Measurements from ENCODE around the gene COL4A2.
A peak's percentile ranks its signal among the peaks of the same experiment; 100 is the strongest.
"Not testable (repeated sequence)": the region's sequence is repeated elsewhere in the genome, so short reads cannot be mapped to it uniquely, and the experiment has no call there.

The COL4A2 gene

DNA sequence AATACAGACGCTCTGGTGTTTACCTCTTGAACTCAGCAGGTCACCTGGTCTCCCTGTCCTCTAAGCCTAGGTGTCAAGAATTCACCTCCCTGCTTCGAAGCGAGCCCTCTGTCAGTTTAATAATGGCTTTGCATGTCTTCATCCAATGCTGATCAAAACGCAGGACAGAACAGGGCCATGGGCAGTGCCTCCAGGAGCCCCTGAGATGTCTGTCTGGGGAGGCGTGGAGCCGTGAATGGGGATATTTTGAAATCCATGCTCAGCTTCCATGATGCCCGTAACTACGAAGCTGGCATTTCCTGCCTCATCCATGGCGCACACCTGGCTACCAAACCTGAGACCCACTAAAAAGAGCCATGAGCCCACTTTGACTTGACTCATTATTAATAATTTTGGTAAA is 140.7 kb downstream of the COL4A2 start:
- Histone ChIP-seq H3K27ac (ENCODE audit: low read depth, low read length) (peak overlapping the region; percentile 36; the same call in 1 of the 2 replicates), H2AFZ (ENCODE audit: low read length, unreplicated experiment) (no peak overlapping the region)

GRCh38 chr13:110448230-110448629 is 141.1 kb downstream of the COL4A2 start:
- Histone ChIP-seq H3K36me3 (ENCODE audit: insufficient read depth, low read length) (no peaks in the 10 kb centered on the region), H3K79me2 (ENCODE audit: control insufficient read depth, insufficient read depth, low read length, unreplicated experiment) (no peaks in the 10 kb centered on the region), H3K27ac (ENCODE audit: low read depth, low read length) (peak overlapping the region; percentile 36; the same call in 1 of the 2 replicates), H3K27me3 (ENCODE audit: insufficient read depth, low read length) (no peaks in the 10 kb centered on the region), H3K4me1 (ENCODE audit: control insufficient read depth, insufficient read depth, low read length, unreplicated experiment) (peaks cover 31% of the 10 kb centered on the region), H2AFZ (ENCODE audit: low read length, unreplicated experiment) (no peak overlapping the region), H3K4me3 (ENCODE audit: low read depth, low read length) (no peak overlapping the region)

More for the DNA sequence above, 140.7 kb downstream of the COL4A2 start:
- Histone ChIP-seq H3K4me1 (ENCODE audit: control insufficient read depth, insufficient read depth, low read length, unreplicated experiment) (peaks cover 35% of the 10 kb centered on the region), H3K4me3 (ENCODE audit: low read depth, low read length) (no peak overlapping the region), H3K27me3 (ENCODE audit: insufficient read depth, low read length) (no peaks in the 10 kb centered on the region), H3K36me3 (ENCODE audit: insufficient read depth, low read length) (no peaks in the 10 kb centered on the region), H3K79me2 (ENCODE audit: control insufficient read depth, insufficient read depth, low read length, unreplicated experiment) (no peaks in the 10 kb centered on the region)

GRCh38 chr13:110448677-110449076 is 141.6 kb downstream of the COL4A2 start:
- H3K79me2 ChIP-seq (ENCODE audit: control insufficient read depth, insufficient read depth, low read length, unreplicated experiment): no peaks in the 10 kb centered on the region
- H3K4me3 ChIP-seq (ENCODE audit: low read depth, low read length): no peak overlapping the region
- H2AFZ ChIP-seq (ENCODE audit: low read length, unreplicated experiment): no peak overlapping the region
- no peaks in the 10 kb centered on the region for H3K27me3 ChIP-seq (ENCODE audit: insufficient read depth, low read length)
- H3K27ac ChIP-seq (ENCODE audit: low read depth, low read length): peak overlapping the region; percentile 36; the same call in 1 of the 2 replicates
- H3K36me3 ChIP-seq (ENCODE audit: insufficient read depth, low read length): no peaks in the 10 kb centered on the region
- peaks cover 28% of the 10 kb centered on the region for H3K4me1 ChIP-seq (ENCODE audit: control insufficient read depth, insufficient read depth, low read length, unreplicated experiment)

DNA sequence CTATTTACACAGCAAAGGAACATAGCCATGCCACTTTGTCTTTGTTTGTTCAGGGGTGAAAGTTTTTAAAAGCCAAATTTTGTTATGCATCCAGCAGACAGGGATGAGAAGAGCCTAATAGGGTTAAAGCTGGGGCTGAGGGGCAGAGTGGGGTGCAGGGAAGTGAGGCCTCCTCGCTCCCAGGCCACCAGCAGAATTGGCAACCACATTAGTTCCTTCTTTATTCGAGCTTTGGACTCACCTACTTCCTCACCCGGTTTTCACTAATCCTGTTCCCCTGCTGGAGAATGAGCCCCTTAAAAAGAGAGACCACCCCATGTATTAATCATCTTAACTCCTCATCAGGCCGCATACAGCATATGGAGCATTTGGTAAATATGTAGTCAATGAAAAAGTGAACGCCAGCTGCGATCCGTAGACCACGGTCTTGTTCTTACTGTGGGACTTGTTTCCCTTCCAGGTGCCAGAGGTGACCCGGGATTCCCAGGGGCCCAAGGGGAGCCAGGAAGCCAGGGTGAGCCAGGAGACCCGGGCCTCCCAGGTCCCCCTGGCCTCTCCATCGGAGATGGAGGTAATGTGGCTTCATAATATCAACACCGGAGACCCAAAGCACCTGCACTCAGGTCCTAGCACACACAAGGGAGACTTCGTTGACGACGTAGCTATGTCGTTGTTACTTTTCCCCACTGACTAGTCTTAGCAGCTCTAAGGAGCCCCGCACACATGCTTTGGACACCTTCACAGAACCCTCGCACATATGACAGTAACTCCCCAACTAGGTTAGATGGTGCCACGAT is 142.3 kb downstream of the COL4A2 start:
- H3K4me3 ChIP-seq (ENCODE audit: low read depth, low read length): no peak overlapping the region
- H3K27ac ChIP-seq (ENCODE audit: low read depth, low read length): no peak overlapping the region
- H2AFZ ChIP-seq (ENCODE audit: low read length, unreplicated experiment): no peak overlapping the region
- no peaks in the 10 kb centered on the region for H3K36me3 ChIP-seq (ENCODE audit: insufficient read depth, low read length)
- H3K27me3 ChIP-seq (ENCODE audit: insufficient read depth, low read length): no peaks in the 10 kb centered on the region
- no peaks in the 10 kb centered on the region for H3K79me2 ChIP-seq (ENCODE audit: control insufficient read depth, insufficient read depth, low read length, unreplicated experiment)
- H3K4me1 ChIP-seq (ENCODE audit: control insufficient read depth, insufficient read depth, low read length, unreplicated experiment): peaks cover 21% of the 10 kb centered on the region

GRCh38 chr13:110450016-110450900 is 143.2 kb downstream of the COL4A2 start:
- no peaks in the 10 kb centered on the region for H3K79me2 ChIP-seq (ENCODE audit: control insufficient read depth, insufficient read depth, low read length, unreplicated experiment)
- H3K4me1 ChIP-seq (ENCODE audit: control insufficient read depth, insufficient read depth, low read length, unreplicated experiment): peaks cover 17% of the 10 kb centered on the region
- H3K27me3 ChIP-seq (ENCODE audit: insufficient read depth, low read length): no peaks in the 10 kb centered on the region
- no peak overlapping the region for H2AFZ ChIP-seq (ENCODE audit: low read length, unreplicated experiment)
- no peak overlapping the region for H3K27ac ChIP-seq (ENCODE audit: low read depth, low read length)
- no peaks in the 10 kb centered on the region for H3K36me3 ChIP-seq (ENCODE audit: insufficient read depth, low read length)
- H3K4me3 ChIP-seq (ENCODE audit: low read depth, low read length): no peak overlapping the region

GRCh38 chr13:110450941-110451730 is 144.1 kb downstream of the COL4A2 start:
- no peaks in the 10 kb centered on the region for H3K27me3 ChIP-seq (ENCODE audit: insufficient read depth, low read length)
- no peak overlapping the region for H3K27ac ChIP-seq (ENCODE audit: low read depth, low read length)
- H3K4me1 ChIP-seq (ENCODE audit: control insufficient read depth, insufficient read depth, low read length, unreplicated experiment): peaks cover 11% of the 10 kb centered on the region

GRCh38 chr13:110453091-110453490 is 146.0 kb downstream of the COL4A2 start:
- H3K4me1 ChIP-seq (ENCODE audit: control insufficient read depth, insufficient read depth, low read length, unreplicated experiment); H3K79me2 ChIP-seq (ENCODE audit: control insufficient read depth, insufficient read depth, low read length, unreplicated experiment); H3K27ac ChIP-seq (ENCODE audit: low read depth, low read length); H3K36me3 ChIP-seq (ENCODE audit: insufficient read depth, low read length); H3K4me3 ChIP-seq (ENCODE audit: low read depth, low read length); H3K27me3 ChIP-seq (ENCODE audit: insufficient read depth, low read length); H2AFZ ChIP-seq (ENCODE audit: low read length, unreplicated experiment): not testable (repeated sequence)

More at GRCh38 chr13:110450941-110451730, 144.1 kb downstream of the COL4A2 start:
- Histone ChIP-seq H3K79me2 (ENCODE audit: control insufficient read depth, insufficient read depth, low read length, unreplicated experiment) (no peaks in the 10 kb centered on the region), H3K36me3 (ENCODE audit: insufficient read depth, low read length) (no peaks in the 10 kb centered on the region), H3K4me3 (ENCODE audit: low read depth, low read length) (no peak overlapping the region), H2AFZ (ENCODE audit: low read length, unreplicated experiment) (no peak overlapping the region)

DNA sequence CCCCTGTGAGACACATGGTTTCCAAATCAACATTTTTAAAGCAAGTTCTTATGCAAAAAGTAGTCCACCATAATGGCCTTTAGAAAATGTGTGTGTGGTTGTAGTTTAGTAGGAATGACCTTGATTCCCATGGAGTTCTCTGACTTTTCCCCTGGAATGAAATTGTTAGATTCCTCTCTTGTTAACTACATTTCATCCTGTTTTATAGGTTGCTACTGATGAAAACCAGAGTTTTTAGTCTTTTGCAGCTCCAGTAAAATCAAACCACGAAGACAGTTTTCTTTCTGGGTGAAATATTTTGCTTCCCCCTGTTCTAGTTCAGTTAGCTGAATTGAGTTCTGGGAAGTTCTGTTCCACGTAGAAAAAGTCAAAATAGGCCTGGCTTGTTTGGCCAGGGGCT is 146.7 kb downstream of the COL4A2 start:
- no peaks in the 10 kb centered on the region for H3K27me3 ChIP-seq (ENCODE audit: insufficient read depth, low read length)
- H3K4me1 ChIP-seq (ENCODE audit: control insufficient read depth, insufficient read depth, low read length, unreplicated experiment): no peaks in the 10 kb centered on the region
- H3K79me2 ChIP-seq (ENCODE audit: control insufficient read depth, insufficient read depth, low read length, unreplicated experiment): no peaks in the 10 kb centered on the region
- no peak overlapping the region for H3K27ac ChIP-seq (ENCODE audit: low read depth, low read length)
- H3K4me3 ChIP-seq (ENCODE audit: low read depth, low read length): no peak overlapping the region
- H2AFZ ChIP-seq (ENCODE audit: low read length, unreplicated experiment): no peak overlapping the region
- no peaks in the 10 kb centered on the region for H3K36me3 ChIP-seq (ENCODE audit: insufficient read depth, low read length)

GRCh38 chr13:110454227-110454859 is 147.3 kb downstream of the COL4A2 start:
- Histone ChIP-seq H2AFZ (ENCODE audit: low read length, unreplicated experiment) (no peak overlapping the region), H3K4me3 (ENCODE audit: low read depth, low read length) (no peak overlapping the region), H3K79me2 (ENCODE audit: control insufficient read depth, insufficient read depth, low read length, unreplicated experiment) (no peaks in the 10 kb centered on the region), H3K4me1 (ENCODE audit: control insufficient read depth, insufficient read depth, low read length, unreplicated experiment) (no peaks in the 10 kb centered on the region), H3K27ac (ENCODE audit: low read depth, low read length) (no peak overlapping the region), H3K27me3 (ENCODE audit: insufficient read depth, low read length) (no peaks in the 10 kb centered on the region), H3K36me3 (ENCODE audit: insufficient read depth, low read length) (no peaks in the 10 kb centered on the region)

GRCh38 chr13:110454956-110455355 is 147.9 kb downstream of the COL4A2 start:
- no peak overlapping the region for H2AFZ ChIP-seq (ENCODE audit: low read length, unreplicated experiment)
- H3K79me2 ChIP-seq (ENCODE audit: control insufficient read depth, insufficient read depth, low read length, unreplicated experiment): no peaks in the 10 kb centered on the region
- H3K27ac ChIP-seq (ENCODE audit: low read depth, low read length): no peak overlapping the region
- no peaks in the 10 kb centered on the region for H3K27me3 ChIP-seq (ENCODE audit: insufficient read depth, low read length)
- H3K36me3 ChIP-seq (ENCODE audit: insufficient read depth, low read length): no peaks in the 10 kb centered on the region
- H3K4me1 ChIP-seq (ENCODE audit: control insufficient read depth, insufficient read depth, low read length, unreplicated experiment): no peaks in the 10 kb centered on the region
- H3K4me3 ChIP-seq (ENCODE audit: low read depth, low read length): no peak overlapping the region

All from ACC112 (cell line).